Measurements from ENCODE around the gene GOLGA8K.
"Not testable (repeated sequence)": the region's sequence is repeated elsewhere in the genome, so short reads cannot be mapped to it uniquely, and the experiment has no call there.

DNA sequence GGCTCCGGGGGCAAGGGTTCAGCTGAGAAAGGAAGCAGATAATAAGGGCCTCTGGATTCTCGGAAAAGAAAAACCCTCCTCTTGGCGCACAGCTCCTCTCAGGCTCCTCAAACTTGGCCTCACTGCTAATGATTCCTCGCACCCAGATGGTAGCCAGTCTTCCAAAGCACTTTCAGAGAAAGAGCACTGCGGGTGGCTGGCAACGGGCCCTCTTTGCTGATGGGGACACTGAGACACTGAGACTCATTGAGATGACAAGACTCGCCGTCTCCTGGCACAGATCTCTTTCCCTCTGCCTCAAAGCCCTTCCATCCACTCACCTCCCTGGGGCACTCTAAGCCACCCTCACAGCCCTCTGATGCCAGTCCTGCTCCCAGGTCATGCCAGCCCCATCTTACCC lies 6.6 kb downstream of the GOLGA8K start:
- TF ChIP-seq, protein P1, sequence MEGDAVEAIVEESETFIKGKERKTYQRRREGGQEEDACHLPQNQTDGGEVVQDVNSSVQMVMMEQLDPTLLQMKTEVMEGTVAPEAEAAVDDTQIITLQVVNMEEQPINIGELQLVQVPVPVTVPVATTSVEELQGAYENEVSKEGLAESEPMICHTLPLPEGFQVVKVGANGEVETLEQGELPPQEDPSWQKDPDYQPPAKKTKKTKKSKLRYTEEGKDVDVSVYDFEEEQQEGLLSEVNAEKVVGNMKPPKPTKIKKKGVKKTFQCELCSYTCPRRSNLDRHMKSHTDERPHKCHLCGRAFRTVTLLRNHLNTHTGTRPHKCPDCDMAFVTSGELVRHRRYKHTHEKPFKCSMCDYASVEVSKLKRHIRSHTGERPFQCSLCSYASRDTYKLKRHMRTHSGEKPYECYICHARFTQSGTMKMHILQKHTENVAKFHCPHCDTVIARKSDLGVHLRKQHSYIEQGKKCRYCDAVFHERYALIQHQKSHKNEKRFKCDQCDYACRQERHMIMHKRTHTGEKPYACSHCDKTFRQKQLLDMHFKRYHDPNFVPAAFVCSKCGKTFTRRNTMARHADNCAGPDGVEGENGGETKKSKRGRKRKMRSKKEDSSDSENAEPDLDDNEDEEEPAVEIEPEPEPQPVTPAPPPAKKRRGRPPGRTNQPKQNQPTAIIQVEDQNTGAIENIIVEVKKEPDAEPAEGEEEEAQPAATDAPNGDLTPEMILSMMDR (conservative IDR thresholded peaks at IDR 0.05; ENCODE audit: low read depth, low read length) = not testable (repeated sequence)
- not testable (repeated sequence) for TF ChIP-seq EZH2phosphoT487 (IDR thresholded peaks at IDR 0.05; ENCODE audit: borderline replicate concordance, low read length); EZH2 (IDR thresholded peaks at IDR 0.05; ENCODE audit: low read length, unreplicated experiment)

Measured in PC-3 (cell line).